Measurements from ENCODE around the gene DDX4. TPM values are rescaled to one million over a fixed set of nuclear protein-coding genes. Genes with fewer than 3 reads are reported as not detected.

DDX4 gene
- total RNA-seq, 1 experiment from 2014 or later = not detected

DNA sequence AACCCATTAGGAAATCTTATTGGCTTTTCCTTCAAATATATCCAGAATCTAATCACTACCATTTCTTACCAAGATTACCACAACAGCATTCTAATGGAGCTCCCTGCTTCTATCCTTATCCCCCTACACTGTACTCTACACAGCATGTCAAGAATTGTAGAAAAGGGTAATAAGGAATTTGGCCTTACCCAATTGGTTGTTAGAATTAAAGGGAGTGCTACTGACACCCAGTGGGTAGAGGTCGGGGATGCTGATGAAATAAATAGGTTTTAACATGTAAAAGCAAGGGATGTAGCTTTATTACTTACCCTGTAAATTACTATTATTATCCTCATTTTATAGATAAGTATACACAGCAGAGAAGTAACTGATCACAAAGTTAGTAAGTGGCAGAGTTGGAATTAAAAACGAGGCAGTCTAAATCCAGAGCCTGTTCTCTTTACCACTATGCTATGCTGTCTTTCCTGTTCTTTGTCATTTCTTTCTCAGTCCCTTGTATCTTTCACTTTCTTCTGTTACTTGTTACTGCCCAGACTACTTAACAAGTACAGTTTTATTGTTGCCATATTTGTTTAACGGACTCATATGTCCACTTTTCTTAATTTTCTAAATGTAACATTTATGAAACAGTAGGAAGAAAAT, 36.3 kb upstream of the DDX4 start:
- Histone ChIP-seq H3K4me2 (ENCODE audit: low read length) (no peak overlapping the region), H3K79me2 (ENCODE audit: insufficient read depth, low read length) (no peaks in the 10 kb centered on the region), H3K4me3 (replicated peaks in 1 of 2; ENCODE audit: low read depth in 1 of 2, low read length in 2 of 2) (no peak overlapping the region), H4K20me1 (ENCODE audit: insufficient read depth) (no peaks in the 10 kb centered on the region), H3K27ac (ENCODE audit: low read depth, low read length) (no peak overlapping the region), H3K9me3 (ENCODE audit: control insufficient read depth in 1 of 2, insufficient read depth in 1 of 2, low read depth in 1 of 2, low read length in 2 of 2) (no peaks in the 10 kb centered on the region), H3K9me2 (ENCODE audit: insufficient read depth) (no peaks in the 10 kb centered on the region), H3K4me1 (ENCODE audit: control insufficient read depth in 1 of 2, insufficient read depth in 2 of 2, low read length in 2 of 2) (no peaks in the 10 kb centered on the region), H3K27me3 (ENCODE audit: insufficient read depth, low read length) (no peaks in the 10 kb centered on the region), H3K36me3 (ENCODE audit: control insufficient read depth in 1 of 2, insufficient read depth in 2 of 2, low read length in 2 of 2) (no peaks in the 10 kb centered on the region), H3K9ac (ENCODE audit: low read length) (no peak overlapping the region), H2AFZ (ENCODE audit: low read depth, low read length, poor library complexity, severe bottlenecking) (no peak overlapping the region)
- no peak for DNase-seq (ENCODE audit: low read depth, low spot score)
- POLR2A ChIA-PET = no interaction called here
- TF ChIP-seq POLR2A (IDR thresholded peaks at IDR 0.05; ENCODE audit: borderline replicate concordance, extremely low read depth, insufficient read depth, insufficient read length) (no peak), EZH2phosphoT487 (IDR thresholded peaks at IDR 0.05; ENCODE audit: borderline replicate concordance) (no peak)
- ATAC-seq = no peak
- CTCF ChIA-PET = interaction anchor here (1.6 kb wide), 1 partner anchor 10 kb away, joined by 3 read pairs; no protein-coding TSS in a partner anchor
- no TSS peak for BruUV-seq (replicated peaks)
- RAD21 ChIA-PET (ENCODE audit: low non-redundant PET in 1 of 2, low total read pairs in 2 of 2, uncharacterized antibody in 2 of 2, unreplicated experiment in 2 of 2) = no interaction called here
- intact Hi-C loops (cut with micrococcal nuclease) = no loop called here

DNA sequence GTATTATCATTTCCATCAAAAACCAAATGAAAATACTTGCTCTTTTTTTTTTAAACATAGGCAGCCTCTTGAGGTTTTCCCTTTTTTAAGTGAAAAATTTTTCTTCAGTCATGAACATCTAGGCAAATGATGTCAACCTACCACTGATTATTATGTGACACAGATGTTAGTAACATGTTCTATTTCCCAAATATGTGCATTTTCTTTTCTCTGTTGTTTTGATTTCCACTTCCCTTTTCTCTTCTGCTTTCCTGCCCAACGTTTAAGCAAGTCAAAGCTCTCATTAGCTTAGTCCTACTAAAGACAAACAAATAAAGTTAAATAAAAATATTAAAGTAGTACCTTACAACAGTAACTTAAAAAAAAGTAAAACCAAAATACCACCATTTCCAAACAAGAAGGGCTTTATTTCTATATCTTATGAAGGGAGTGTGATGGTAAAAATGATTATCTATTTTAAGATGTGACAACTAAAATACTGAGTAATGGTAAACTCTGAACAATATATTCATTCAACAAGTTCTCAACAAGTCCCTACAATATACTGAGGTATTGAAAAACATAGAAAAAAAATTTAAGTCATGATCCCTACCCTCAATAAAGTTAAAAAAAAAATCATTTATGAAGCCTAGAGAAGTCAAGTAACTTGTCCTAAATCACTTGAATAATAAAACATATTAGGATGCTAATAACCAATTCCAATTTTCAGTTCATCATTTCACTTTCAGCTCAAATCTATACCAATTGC, 35.1 kb upstream of the DDX4 start:
- DNase-seq (ENCODE audit: low read depth, low spot score) = no peak
- POLR2A ChIA-PET = no interaction called here
- no peaks in the 10 kb centered on the region for H4K20me1 ChIP-seq (ENCODE audit: insufficient read depth)
- H3K4me3 ChIP-seq (replicated peaks in 1 of 2; ENCODE audit: low read depth in 1 of 2, low read length in 2 of 2) = no peak overlapping the region
- RAD21 ChIA-PET (ENCODE audit: low non-redundant PET in 1 of 2, low total read pairs in 2 of 2, uncharacterized antibody in 2 of 2, unreplicated experiment in 2 of 2) = no interaction called here
- H3K79me2 ChIP-seq (ENCODE audit: insufficient read depth, low read length) = no peaks in the 10 kb centered on the region
- no peaks in the 10 kb centered on the region for H3K4me1 ChIP-seq (ENCODE audit: control insufficient read depth in 1 of 2, insufficient read depth in 2 of 2, low read length in 2 of 2)
- TF ChIP-seq EZH2 (IDR thresholded peaks at IDR 0.05) (no peak), SIN3A (IDR thresholded peaks at IDR 0.05; ENCODE audit: low read depth) (no peak), SRF (IDR thresholded peaks at IDR 0.05; ENCODE audit: low read depth) (no peak), ELF1 (IDR thresholded peaks at IDR 0.05; ENCODE audit: borderline replicate concordance, low read depth) (no peak), JUND (IDR thresholded peaks at IDR 0.05) (no peak), EZH2phosphoT487 (IDR thresholded peaks at IDR 0.05; ENCODE audit: borderline replicate concordance) (no peak), TCF7L2 (IDR thresholded peaks at IDR 0.05; ENCODE audit: borderline replicate concordance, extremely low read depth, insufficient read depth, insufficient read length) (no peak), CEBPB (IDR thresholded peaks at IDR 0.05; ENCODE audit: low read depth) (no peak), CTCF (IDR thresholded peaks at IDR 0.05 in 2 of 3, conservative IDR thresholded peaks at IDR 0.05 in 1 of 3; ENCODE audit: borderline replicate concordance in 1 of 3, insufficient read depth in 1 of 3, low read depth in 2 of 3, low read length in 2 of 3) (no peak), ZNF274 (IDR thresholded peaks at IDR 0.05; ENCODE audit: low read depth, low read length) (no peak)
- TF ChIP-seq, protein P1, sequence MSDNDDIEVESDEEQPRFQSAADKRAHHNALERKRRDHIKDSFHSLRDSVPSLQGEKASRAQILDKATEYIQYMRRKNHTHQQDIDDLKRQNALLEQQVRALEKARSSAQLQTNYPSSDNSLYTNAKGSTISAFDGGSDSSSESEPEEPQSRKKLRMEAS (IDR thresholded peaks at IDR 0.05) = no peak
- H3K4me2 ChIP-seq (ENCODE audit: low read length) = no peak overlapping the region
- H3K27ac ChIP-seq (ENCODE audit: low read depth, low read length) = no peak overlapping the region
- CTCF ChIA-PET = interaction anchor here (0.5 kb wide), 1 partner anchor 515 kb away, joined by 3 read pairs; no protein-coding TSS in a partner anchor
- ATAC-seq = no peak
- no peak overlapping the region for H3K9ac ChIP-seq (ENCODE audit: low read length)
- intact Hi-C loops (cut with micrococcal nuclease) = no loop called here
- no TSS peak for BruUV-seq (replicated peaks)
- no peaks in the 10 kb centered on the region for H3K36me3 ChIP-seq (ENCODE audit: control insufficient read depth in 1 of 2, insufficient read depth in 2 of 2, low read length in 2 of 2)
- H2AFZ ChIP-seq (ENCODE audit: low read depth, low read length, poor library complexity, severe bottlenecking) = no peak overlapping the region
- H3K27me3 ChIP-seq (ENCODE audit: insufficient read depth, low read length) = no peaks in the 10 kb centered on the region
- H3K9me3 ChIP-seq (ENCODE audit: control insufficient read depth in 1 of 2, insufficient read depth in 1 of 2, low read depth in 1 of 2, low read length in 2 of 2) = no peaks in the 10 kb centered on the region
- H3K9me2 ChIP-seq (ENCODE audit: insufficient read depth) = no peaks in the 10 kb centered on the region

Measured in HCT116 (cell line).